Measurements from ENCODE around the gene WIPF3.

Gene WIPF3, protein sequence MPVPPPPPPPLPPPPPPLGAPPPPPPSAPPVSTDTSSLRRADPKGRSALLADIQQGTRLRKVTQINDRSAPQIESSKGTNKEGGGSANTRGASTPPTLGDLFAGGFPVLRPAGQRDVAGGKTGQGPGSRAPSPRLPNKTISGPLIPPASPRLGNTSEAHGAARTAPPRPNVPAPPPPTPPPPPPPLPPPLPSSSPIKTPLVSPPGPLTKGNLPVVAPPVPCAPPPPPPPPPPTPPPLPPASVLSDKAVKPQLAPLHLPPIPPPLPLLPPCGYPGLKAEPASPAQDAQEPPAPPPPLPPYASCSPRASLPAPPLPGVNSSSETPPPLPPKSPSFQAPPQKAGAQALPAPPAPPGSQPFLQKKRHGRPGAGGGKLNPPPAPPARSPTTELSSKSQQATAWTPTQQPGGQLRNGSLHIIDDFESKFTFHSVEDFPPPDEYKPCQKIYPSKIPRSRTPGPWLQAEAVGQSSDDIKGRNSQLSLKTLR

DNA sequence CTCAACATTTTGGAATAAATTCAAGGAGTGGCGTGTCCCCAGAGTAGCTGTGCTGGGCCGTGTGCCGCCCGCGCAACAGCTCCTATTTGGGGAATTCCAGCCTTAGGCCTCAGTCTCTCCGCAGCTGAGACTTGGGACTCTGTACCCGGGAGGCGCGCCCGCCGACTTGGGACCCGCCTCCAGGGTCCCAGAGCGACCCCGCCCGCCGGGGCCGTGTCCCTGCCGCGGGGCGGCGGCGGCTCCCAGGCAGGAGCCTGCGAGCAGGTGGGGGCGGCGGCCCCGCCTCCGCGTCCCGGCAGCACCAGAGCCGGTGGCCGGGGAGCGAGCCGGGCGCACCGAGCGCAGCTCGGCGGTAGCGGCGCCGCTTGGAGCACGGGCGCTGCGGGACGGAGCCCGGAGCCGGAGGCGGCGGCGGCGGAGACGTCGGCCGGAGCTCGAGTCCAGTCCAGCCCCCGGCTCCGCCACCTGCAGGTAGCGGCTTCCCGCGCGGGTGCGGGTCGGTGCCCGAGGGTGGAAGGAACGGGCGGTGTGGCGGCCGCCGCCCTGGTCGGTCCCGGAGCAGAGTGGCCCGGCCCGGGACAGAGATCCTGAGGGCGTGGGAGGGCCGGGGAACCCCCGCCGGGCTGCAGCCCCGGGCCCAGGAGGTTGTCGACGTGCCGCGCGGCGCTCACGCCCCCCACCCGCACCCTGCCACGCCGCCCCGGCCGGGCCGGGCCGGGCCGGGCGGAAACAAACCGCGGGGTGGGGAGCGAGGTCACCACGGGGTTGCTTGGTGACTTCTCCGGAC is at the start of gene WIPF3:
TSS of gene WIPF3 (plus strand) at position 301 of the 787 bp plus-strand sequence. CDS start 28,217 bp downstream, outside the sequence.
- no peak for DNase-seq

GRCh38 chr7:29763266-29763665 is 43.0 kb upstream of the WIPF3 start:
- no peak for DNase-seq

DNA sequence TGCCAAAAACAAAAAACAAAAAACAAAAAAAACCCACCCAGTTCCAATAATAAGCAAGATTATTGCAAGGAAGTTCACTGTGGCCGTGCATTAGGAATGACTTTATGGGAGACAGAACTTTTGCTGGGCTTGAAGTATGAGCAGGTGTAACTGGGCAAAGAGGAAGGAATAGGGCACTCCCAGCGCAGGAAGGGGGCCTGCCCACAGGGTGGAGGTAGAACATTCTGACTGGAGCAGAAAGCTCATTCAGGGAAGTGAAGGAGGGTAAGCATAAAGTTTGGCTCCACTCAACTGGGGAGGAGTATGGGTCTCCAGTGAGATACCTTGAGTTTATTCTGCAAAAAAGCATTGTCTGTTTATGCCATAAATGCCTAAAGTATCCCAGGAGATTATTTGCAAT is 42.1 kb upstream of the WIPF3 start:
- DNase-seq, result no peak

- no peak for DNase-seq
Observed at GRCh38 chr7:29765490-29765889, 40.8 kb upstream of the WIPF3 start.

DNA sequence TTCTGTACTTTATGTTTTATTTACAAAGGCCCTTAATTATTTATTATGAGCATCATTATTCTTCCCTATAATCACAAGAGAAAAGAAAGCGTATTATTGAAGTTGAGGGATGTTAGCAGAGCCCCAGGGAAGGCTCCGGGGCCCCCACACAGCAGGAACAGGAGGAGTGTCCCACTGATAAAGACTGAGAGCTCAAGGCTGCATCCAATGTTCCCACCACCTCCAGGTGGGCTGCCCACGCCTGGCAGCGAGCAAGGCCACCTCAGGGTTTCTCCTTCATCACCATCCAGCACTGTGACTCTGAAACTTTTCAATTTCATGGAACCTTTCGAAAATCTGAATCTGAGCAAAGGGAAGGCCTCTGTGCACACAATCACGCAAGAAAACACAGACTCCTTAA is 35.9 kb upstream of the WIPF3 start:
- DNase-seq, result no peak

DNA sequence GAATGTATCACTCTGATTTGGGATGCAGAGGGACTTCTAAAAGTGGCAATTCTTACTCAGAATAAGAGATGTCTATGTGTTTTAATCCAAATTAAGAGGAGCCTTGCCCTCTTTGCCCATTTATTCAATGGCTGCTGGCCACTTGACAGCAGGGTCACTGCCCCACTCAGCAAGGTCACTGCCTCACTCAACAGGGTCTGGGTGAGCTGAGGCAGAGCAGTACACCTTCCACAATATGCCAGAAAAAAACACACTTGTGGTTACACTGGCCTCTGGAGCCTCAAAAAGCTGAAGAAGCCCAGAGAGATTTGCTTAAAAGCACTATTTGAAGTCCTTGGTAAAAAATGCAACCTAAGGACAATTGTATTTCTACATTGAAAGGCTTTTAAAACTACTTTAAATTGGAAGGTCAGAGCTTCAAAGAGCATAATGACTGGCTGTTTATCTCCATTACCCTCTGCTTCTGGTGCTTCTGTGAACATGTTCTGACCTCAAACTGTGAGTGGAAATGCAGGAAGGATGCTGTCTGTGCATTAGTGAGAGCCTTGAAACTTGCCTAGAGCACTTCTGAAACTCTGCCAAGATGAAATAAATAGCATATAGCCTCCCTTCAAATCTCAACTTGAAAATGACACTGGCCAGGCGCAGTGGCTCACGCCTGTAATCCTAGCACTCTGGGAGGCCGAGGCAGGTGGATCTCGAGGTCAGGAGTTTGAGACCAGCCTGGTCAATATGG is 35.1 kb upstream of the WIPF3 start:
- no peak for DNase-seq

DNA sequence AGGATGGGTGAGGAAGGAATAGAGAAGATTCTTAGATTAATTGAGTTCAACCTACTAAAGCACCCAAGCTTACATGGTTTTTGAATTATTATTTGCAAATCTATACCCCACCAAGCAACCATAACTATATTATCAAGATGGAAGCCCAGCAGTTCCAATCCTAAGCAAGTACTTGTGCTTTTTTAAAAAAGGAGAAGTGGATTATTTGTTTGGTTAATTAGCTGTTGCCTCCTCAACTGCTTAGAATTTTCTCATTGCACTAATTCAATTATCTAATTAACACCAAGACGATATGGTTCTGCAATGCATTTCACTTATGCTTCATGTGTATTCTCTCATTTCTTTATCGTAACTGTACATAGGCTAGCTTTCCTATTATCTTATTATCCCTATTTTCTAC is 27.3 kb upstream of the WIPF3 start:
- no peak for DNase-seq

DNA sequence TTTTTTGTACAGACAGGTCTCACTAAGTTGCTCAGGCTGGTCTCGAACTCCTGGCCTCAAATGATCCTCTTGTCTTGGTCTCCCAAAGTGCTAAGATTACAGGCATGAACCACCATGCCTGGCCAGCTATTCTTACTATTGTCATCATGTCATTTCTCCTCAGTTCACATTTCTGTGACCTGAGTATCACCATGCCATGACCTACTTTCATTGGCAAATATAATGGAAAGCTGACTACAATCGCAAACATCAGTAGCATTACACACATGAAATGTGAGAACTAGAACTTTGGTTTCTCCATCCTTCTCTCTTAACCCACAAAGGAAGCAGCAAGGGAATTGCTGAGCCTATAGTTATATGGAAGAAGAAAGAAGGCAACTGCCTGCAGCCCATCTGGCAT is 26.0 kb upstream of the WIPF3 start:
- DNase-seq, result no peak

DNA sequence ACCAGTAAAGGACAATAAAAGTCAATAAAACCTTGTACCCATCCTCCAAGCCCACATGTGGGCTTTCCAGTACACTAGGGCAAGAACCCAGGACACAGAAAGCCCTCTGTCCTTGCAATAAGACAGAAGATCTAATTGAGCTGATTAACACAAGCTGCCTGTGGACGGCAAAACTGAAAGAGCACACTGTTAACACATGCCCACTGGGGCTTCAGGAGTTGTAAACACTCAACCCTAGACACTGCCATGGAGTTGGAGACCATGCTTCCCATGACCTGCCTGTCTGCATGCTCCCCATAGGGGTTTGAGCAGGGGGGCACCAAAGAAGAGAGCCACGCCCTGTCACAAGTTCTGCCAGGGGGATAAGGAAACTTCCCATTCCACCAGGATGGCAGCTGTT is 22.6 kb upstream of the WIPF3 start:
- no peak for DNase-seq

DNA sequence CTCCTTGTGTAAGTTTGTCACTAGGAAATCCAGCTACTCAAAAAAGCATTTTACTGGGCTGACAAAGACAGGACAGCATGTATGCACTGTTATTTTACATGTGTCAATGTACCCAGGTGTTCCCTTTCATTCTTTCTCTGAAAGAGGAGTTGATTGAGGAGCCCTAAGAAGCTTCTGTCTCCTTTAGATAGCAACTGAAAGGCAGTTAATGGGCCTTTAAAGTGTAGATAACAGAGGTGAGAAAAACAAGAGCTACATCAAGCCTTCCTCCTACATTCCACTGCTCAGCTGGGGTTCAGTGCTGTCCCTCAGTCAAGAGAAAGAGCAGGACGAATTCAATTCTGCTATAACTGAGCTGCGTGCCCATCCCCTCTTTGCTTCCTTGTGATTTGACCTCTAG is 12.8 kb upstream of the WIPF3 start:
- no peak for DNase-seq

DNA sequence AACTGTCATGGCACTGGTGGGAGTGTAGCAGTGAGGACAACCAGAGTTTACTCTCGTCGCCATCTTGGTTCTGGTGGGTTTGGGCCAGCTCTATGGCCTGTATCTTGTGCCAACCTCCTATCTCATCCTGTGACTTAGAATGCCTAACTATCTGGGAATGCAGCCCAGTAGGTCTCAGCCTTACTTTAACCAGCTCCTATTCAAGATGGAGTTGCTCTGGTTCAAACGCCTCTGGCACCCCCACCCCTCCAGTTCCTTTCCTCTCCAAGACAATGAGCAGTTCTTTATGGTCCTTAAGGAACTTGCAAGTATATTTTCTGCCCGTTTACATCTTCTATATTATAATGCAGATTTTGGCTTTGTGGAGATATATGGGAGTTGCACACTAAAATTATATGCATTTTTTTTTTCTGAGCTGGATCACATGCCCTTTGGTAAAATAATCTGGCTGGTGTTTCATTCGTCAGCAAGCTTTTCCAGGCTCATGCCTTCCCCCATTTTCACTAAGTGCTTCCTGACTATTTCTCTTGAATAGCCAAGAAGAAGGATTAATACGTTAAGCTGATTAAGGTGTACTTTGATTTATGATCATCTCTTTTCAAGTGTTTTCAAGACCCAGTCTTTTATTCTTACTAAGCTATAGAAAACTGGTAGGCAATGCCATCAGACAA is 11.2 kb upstream of the WIPF3 start:
- DNase-seq, result no peak

DNA sequence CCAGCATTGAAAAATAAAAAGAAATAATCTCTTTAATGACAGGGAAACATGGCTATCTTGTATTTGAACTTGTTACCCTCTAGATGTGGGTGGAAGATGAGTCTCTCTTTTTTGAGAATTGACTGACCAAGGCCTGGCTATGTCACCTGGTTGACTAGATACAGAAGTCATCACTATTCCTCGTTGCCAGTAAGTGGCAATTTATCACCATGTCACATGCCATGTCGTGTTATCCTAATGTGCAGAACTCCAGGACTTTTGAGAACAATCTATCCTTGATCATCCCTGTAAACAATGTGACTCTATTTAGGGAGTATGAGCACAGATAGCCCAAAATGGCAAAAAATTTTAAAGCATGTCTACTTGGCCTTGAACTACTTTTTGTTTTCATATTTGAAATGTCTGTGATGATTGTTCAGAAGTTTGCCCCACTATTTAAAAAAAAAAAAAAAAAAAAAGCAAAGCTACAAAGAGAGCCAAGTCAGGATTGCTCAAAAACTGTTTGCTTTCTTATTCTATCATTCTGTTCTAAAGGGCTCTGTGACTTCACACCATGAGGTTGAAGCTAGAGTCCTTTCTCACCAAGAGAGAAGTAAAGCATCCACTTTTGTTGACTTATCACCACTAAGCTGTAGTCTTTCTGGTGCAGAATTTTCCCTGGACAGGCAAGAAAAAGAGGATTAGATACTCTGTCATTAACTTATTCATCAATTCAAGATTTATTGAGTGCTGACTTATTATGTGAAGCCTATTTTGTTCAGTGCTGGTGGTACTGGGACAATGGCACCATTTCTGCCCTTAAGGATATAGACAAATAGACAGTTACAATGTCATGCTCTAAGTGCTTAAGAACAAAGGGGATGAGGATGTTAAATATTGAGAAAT is 10.4 kb upstream of the WIPF3 start:
- DNase-seq, result no peak

GRCh38 chr7:29797112-29797944 is 9.0 kb upstream of the WIPF3 start:
- no peak for DNase-seq

- no peak for DNase-seq
Observed at GRCh38 chr7:29798422-29798821, 7.9 kb upstream of the WIPF3 start.

GRCh38 chr7:29801929-29802328 is 4.4 kb upstream of the WIPF3 start:
- no peak for DNase-seq

DNA sequence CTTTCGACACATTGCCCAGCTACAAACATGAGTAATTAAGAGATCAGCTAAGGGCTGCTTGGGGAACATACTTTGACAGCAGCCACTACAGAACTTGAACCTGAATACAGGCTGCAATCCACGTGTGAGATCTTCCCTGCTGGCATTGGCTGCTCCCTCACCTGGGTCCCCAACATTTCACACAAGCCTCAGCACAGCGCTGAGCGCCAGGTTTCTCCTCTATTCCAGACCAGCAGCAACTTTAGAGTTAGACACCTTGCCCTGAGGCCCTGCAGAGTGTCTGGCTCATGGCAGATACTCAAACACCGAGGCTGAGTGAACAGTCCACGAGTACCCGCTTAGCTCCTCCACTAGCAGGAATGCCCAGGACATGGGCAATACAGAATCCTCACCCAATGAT is 1.3 kb upstream of the WIPF3 start:
- DNase-seq, result no peak

GRCh38 chr7:29805886-29806207 is 461 bp upstream of the WIPF3 start:
- no peak for DNase-seq

DNA sequence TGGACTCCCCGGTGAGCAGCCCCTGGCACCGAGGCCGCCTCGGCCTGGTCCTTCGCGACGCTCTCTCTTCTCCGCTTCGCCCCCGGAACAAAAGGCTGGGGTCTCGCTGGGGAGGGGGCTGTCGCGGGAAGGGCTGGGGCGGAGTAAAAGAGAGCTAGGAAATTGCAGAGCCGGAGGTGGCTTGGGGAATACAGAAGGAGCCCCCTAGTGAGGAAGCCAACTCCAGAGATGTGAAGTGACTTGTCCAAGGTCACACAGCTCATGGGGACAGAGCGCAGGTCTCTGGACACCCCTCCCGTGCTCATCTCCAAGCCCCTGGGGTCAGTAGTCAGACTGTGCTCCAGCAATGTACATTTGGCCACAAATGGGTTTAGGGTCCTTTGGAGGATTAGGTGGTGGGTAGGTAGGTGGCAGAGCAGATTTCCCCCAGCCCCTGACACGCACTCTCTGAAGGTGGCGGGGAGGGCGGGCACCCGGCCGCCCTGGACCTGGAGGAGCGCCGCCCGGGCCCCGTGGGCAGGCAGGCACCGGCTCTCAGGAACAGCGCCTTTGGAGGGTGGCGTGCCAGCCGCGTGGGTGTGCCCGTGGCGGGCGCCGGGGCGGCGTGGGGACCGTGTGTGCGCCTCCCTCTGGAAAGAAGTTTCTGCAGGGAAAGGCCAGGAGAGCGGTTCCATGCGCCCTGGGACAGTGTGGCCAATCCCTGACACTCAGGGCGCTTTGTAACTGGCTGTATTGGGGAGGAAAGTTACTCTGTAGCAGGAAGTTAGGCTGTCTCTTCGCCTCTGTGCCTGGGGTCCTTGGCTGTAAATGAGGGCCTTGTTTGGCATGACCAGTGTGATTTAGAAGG is 910 bp downstream of the WIPF3 start:
- DNase-seq, result no peak

DNA sequence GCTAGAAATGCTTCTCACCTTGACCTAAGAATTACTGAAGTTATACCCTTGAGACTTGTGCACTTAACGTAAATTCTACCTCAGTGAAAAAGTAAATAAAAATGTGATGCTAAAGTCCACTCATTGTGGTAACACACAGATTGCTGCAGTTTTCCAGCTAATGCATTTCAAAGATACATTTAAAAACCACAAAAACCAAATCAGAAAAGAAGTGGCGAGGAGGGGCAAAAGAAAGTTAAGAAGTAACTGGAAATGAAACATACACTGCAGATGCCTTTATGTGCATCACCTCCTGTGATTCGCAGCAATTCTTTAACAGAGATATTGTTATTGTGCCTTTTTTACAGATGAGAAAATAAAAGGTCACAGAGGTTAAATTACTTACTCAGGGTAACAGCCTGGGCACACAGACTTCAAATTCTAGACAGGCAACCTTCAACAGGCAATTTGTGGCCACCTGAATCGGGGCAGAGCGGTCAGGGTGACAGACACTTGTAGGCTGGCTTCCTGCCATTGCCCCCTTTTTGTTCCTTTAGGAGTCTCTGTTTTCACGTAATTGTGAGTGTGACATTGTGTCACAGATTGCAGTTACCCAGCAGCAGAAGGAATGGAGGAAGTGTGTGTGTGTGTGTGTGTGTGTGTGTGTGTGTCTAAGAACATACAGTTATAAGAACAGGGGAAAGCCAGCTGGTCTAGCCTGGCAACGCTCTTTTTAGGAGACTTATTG is 1.9 kb downstream of the WIPF3 start:
- DNase-seq, result no peak

Data from midbrain (tissue), 1 donor.